ENCODE data around the gene PATL2.
"Not testable (repeated sequence)": the region's sequence is repeated elsewhere in the genome, so short reads cannot be mapped to it uniquely, and the experiment has no call there.

Gene PATL2

GRCh38 chr15:44641651-44642050, 69.5 kb downstream of the PATL2 start:
- no peak for DNase-seq

GRCh38 chr15:44636976-44637375, 74.1 kb downstream of the PATL2 start:
- no peak for DNase-seq

DNA sequence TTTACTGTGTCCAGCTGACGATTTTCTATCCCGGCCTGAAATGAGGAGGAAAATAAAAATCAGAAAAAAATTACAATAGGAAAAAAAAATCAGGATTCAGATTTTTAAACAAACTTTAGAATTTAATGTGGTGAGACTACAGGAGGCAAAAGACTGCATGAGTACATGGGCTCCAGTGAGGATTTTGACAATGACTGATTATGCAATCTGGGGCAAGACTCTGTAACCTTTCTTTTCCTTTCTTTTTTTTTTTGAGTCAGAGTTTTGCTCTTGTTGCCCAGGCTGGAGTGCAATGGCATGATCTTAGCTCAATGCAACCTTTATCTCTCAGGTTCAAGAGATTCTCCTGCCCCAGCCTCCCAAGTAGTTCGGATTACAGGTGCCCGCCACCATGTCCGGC, 77.5 kb downstream of the PATL2 start:
- no peak for DNase-seq

GRCh38 chr15:44625286-44625685, 85.8 kb downstream of the PATL2 start:
- not testable (repeated sequence) for DNase-seq

DNA sequence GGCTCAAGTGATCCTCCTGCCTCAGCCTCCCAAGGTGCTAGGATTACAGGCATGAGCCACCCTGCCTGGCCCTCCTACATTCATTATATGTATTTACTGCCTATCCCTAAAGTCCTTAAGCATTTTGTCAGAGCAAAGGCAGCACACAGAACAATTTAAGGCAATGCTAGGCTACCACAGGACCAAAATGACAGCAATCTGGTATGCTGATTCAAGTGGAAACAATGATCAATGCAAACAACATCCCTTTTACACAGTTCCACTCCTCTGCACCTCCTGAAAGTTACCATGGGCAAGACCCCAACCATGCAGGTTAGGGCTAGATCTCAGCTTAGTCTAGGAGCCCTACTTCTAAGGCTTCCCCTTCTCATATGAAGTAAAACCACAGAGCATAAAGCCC, 87.9 kb downstream of the PATL2 start:
- DNase-seq, result no peak

DNA sequence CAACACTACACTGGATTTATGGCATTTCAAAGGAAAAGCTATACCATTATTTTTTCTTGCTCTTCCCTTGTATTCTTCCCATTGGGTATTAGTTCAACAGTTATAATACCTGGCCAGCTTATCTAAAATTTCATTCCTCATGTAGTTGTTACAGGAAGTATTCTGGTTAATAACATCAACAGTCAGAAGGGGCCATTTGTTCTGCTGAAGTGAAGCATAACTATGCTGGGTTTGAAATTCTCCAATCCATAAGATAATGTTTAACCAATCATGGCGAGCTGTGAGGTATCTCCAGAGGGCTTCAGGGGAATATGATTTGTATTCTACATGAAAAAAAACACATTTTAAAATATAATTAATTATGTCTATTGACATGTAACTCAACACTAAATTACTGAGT, 91.0 kb downstream of the PATL2 start:
- no peak for DNase-seq

DNA sequence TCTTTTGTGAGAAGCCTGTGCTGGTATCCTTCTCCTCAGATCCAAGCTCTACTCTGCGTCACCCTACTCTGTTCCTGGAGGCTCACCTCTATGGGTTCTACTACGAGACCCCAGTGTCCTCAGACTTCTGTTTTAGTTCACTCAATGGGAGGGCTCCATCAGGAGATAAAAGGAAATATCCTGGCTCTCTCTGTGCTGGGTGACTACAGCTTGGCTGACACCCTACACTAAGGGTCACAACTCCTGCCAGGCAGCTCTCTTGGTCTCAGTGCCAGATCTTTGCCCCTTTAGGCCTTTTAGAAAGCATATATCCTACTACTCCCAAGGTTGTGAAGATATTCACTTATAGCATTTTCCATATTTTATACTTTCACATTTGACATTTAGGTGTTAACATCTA, 94.1 kb downstream of the PATL2 start:
- no peak for DNase-seq
